ENCODE data around the gene NUMBL.
"Not testable (repeated sequence)": the region's sequence is repeated elsewhere in the genome, so short reads cannot be mapped to it uniquely, and the experiment has no call there.

Gene NUMBL

GRCh38 chr19:40690050-40690692, at the start of gene NUMBL:
NUMBL (minus strand) TSS chr19:40690651; CDS start chr19:40690483, 168 bp downstream.
- DNase-seq (ENCODE audit: low read depth in 2 of 2), result no peak

GRCh38 chr19:40739030-40739839, 48.8 kb upstream of the NUMBL start:
- DNase-seq (ENCODE audit: low read depth in 2 of 2), result no peak

GRCh38 chr19:40737102-40737644, 46.7 kb upstream of the NUMBL start:
- no peak for DNase-seq (ENCODE audit: low read depth in 2 of 2)

GRCh38 chr19:40736661-40737060, 46.2 kb upstream of the NUMBL start:
- DNase-seq (ENCODE audit: low read depth in 2 of 2), result no peak

- no peak for DNase-seq (ENCODE audit: low read depth in 2 of 2)
These were observed 44.7 kb upstream of the NUMBL start for GRCh38 chr19:40735013-40735771.

GRCh38 chr19:40733149-40733548, 42.7 kb upstream of the NUMBL start:
- DNase-seq (ENCODE audit: low read depth in 2 of 2), result no peak

GRCh38 chr19:40732304-40732703, 41.9 kb upstream of the NUMBL start:
- DNase-seq (ENCODE audit: low read depth in 2 of 2), result not testable (repeated sequence)

- not testable (repeated sequence) for DNase-seq (ENCODE audit: low read depth in 2 of 2)
These were observed 39.6 kb upstream of the NUMBL start for GRCh38 chr19:40730065-40730464.

- DNase-seq (ENCODE audit: low read depth in 2 of 2), result no peak
These were observed 35.8 kb upstream of the NUMBL start for GRCh38 chr19:40726279-40726678.

- DNase-seq (ENCODE audit: low read depth in 2 of 2), result no peak
These were observed 34.4 kb upstream of the NUMBL start for GRCh38 chr19:40724855-40725254.

- DNase-seq (ENCODE audit: low read depth in 2 of 2), result no peak
These were observed 33.9 kb upstream of the NUMBL start for GRCh38 chr19:40724315-40724714.

- no peak for DNase-seq (ENCODE audit: low read depth in 2 of 2)
These were observed 33.3 kb upstream of the NUMBL start for GRCh38 chr19:40723661-40724254.

- DNase-seq (ENCODE audit: low read depth in 2 of 2), result no peak
These were observed 31.6 kb upstream of the NUMBL start for GRCh38 chr19:40721936-40722661.

- DNase-seq (ENCODE audit: low read depth in 2 of 2), result no peak
These were observed 30.7 kb upstream of the NUMBL start for GRCh38 chr19:40721140-40721486.

- no peak for DNase-seq (ENCODE audit: low read depth in 2 of 2)
These were observed 29.0 kb upstream of the NUMBL start for GRCh38 chr19:40719414-40719894.

GRCh38 chr19:40718774-40719391, 28.4 kb upstream of the NUMBL start:
- no peak for DNase-seq (ENCODE audit: low read depth in 2 of 2)

- DNase-seq (ENCODE audit: low read depth in 2 of 2), result no peak
These were observed 27.7 kb upstream of the NUMBL start for GRCh38 chr19:40717880-40718773.

GRCh38 chr19:40717325-40717879, 27.0 kb upstream of the NUMBL start:
- no peak for DNase-seq (ENCODE audit: low read depth in 2 of 2)
